CD8-positive, alpha-beta memory T cell (primary cell): Measurements from ENCODE around the gene DAB1. TPM values are rescaled to one million over a fixed set of nuclear protein-coding genes. Genes with fewer than 3 reads are reported as not detected.

Experiments used
- CTCF ChIA-PET: fragments of 350-600 bp; sonication (Branson Sonifier 250); formaldehyde crosslinking; loops from one replicate; lab custom pipeline; 2021; ENCODE audit warnings: antibody characterized with exemption; lab: Charles Lee
- POLR2A ChIA-PET: fragments of 350-600 bp; sonication (Branson Sonifier 250); formaldehyde crosslinking; loops from one replicate; lab custom pipeline; 2021; ENCODE audit warnings: antibody characterized with exemption; lab: Charles Lee
- DNase-seq, 5 donors: peaks; one replicate each; pipeline versions ENCODE4 v3.0.0 to v3.0.0-alpha.2; 2020 to 2022; ENCODE audit warnings: mixed read lengths in 1 of 5
- H3K27ac ChIP-seq: one replicate; pipeline ENCODE4 v1.7.0; 2013; ENCODE audit warnings: low read depth, mild to moderate bottlenecking, low read length, moderate library complexity
- H3K27me3 ChIP-seq: 2 replicates; pipeline ENCODE4 v1.7.0; 2013; ENCODE audit warnings: low read length, mild to moderate bottlenecking; ENCODE audit not compliant: insufficient read depth, poor library complexity, severe bottlenecking
- H3K36me3 ChIP-seq: 2 replicates; pipeline ENCODE4 v1.7.0; 2013; ENCODE audit warnings: mild to moderate bottlenecking, low read length, moderate library complexity; ENCODE audit not compliant: insufficient read depth
- H3K4me1 ChIP-seq: 2 replicates; pipeline ENCODE4 v1.7.0; 2013; ENCODE audit warnings: mild to moderate bottlenecking, low read length, moderate library complexity; ENCODE audit not compliant: insufficient read depth
- H3K4me3 ChIP-seq: 2 replicates; pipeline ENCODE4 v1.7.0; 2013; ENCODE audit warnings: mild to moderate bottlenecking, low read length
- H3K9me3 ChIP-seq: 2 replicates; pipeline ENCODE4 v1.7.0; 2013; ENCODE audit warnings: mild to moderate bottlenecking, low read length
- H3K27ac Mint-ChIP-seq, 8 donors: one replicate each; pipeline ENCODE4 v1.8.0; 2020 to 2021; ENCODE audit warnings: mixed read lengths in 8 of 8, mild to moderate bottlenecking in 6 of 8, inconsistent platforms in 3 of 8, moderate library complexity in 3 of 8
- H3K27me3 Mint-ChIP-seq, 2 donors: one replicate each; pipeline ENCODE4 v1.8.0; 2020 to 2021; ENCODE audit warnings: mixed read lengths in 2 of 2, mild to moderate bottlenecking in 1 of 2, moderate library complexity in 1 of 2
- H3K36me3 Mint-ChIP-seq, 3 donors: one replicate each; pipeline ENCODE4 v1.8.0; 2020 to 2021; ENCODE audit warnings: mixed read lengths in 3 of 3, inconsistent platforms in 1 of 3, mild to moderate bottlenecking in 1 of 3
- H3K4me1 Mint-ChIP-seq, 3 donors: one replicate each; pipeline ENCODE4 v1.8.0; 2020 to 2021; ENCODE audit warnings: mixed read lengths in 3 of 3, inconsistent platforms in 1 of 3, mild to moderate bottlenecking in 1 of 3
- H3K4me3 Mint-ChIP-seq, 7 donors: one replicate each; pipeline ENCODE4 v1.8.0; 2020 to 2021; ENCODE audit warnings: mixed read lengths in 7 of 7, mild to moderate bottlenecking in 6 of 7, moderate library complexity in 4 of 7, inconsistent platforms in 2 of 7
- H3K9me3 Mint-ChIP-seq, 5 donors: one replicate each; pipeline ENCODE4 v1.8.0; 2020 to 2022; ENCODE audit warnings: mixed read lengths in 5 of 5, mild to moderate bottlenecking in 3 of 5, moderate library complexity in 2 of 5, inconsistent platforms in 1 of 5
- polyA plus RNA-seq: library from polyadenylated mRNA; unstranded; fragments of 300-500 nt; fragmentation: Illumina TruSeq; gene quantifications from one replicate; pipeline ENCODE4 v1.2.3, GENCODE V29; 2021
- total RNA-seq, 2 experiments: library from RNA; stranded (reverse); gene quantifications; one replicate each; pipeline ENCODE4 v1.2.3, GENCODE V29; 2021

DAB1 gene
- total and polyA plus RNA-seq, 3 experiments from 2014 or later = 0.09 to 1.7 TPM; not detected in 1

DNA sequence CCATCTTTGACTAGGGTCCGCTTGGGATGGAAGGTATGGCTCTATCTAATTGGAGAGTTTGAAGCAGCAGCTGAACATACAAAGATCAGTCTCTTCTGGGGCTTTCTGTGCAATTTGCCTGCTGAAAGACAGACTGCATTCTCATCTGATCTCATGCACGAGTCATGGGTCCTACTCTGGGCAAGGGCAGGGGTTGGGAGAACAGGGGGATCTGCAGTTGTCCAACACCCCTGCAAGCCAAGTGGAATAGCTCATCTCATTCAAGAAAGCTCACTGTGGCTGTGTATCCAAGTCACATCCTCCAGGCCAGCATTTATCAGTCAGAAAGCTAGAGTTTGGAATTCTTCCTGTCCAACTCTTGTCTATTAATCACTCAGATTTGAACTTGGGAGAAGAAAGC is 280.9 kb downstream of the DAB1 start:
- Mint-ChIP-seq H3K4me3 (no peak overlapping the region), H3K27me3 (peaks cover 0 to 2% of the 10 kb centered on the region in 2 donors), H3K9me3 (no peaks in the 10 kb centered on the region), H3K4me1 (no peaks in the 10 kb centered on the region), H3K27ac (peak overlapping the region in 1 of 8 donors; percentile 57), H3K36me3 (peaks cover 0 to 5% (median 0%) of the 10 kb centered on the region in 3 donors)
- ChIA-PET CTCF (no interaction called here), POLR2A (no interaction called here)
- no peak overlapping the region for H3K4me3 ChIP-seq
- H3K27ac ChIP-seq = no peak overlapping the region
- no peaks in the 10 kb centered on the region for H3K27me3 ChIP-seq
- DNase-seq = no peak
- no peaks in the 10 kb centered on the region for H3K4me1 ChIP-seq
- no peaks in the 10 kb centered on the region for H3K36me3 ChIP-seq
- no peaks in the 10 kb centered on the region for H3K9me3 ChIP-seq

DNA sequence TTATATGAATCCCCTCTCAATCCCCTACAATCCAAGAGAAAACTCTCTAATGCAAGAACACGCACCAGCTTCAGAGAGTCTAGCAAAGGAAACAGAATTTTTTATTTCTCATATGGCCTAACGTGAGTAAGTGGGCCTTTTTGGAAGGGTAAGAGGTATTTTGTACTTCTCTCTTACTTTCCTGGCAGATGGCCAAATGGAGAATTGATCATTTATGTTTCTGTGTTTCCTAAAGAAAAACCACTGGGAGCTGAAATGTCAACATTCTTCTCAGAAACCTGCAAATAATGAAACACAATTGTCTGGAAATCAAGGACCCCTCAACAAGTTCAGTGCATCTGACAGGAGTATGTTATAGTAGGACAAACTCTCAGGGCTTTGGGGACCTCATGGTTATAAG is 281.7 kb downstream of the DAB1 start:
- peaks cover 0 to 2% of the 10 kb centered on the region in 2 donors for H3K27me3 Mint-ChIP-seq
- Histone ChIP-seq H3K27ac (no peak overlapping the region), H3K27me3 (no peaks in the 10 kb centered on the region), H3K4me1 (no peaks in the 10 kb centered on the region), H3K9me3 (no peaks in the 10 kb centered on the region), H3K4me3 (no peak overlapping the region), H3K36me3 (no peaks in the 10 kb centered on the region)
- no peak overlapping the region for H3K4me3 Mint-ChIP-seq
- no peak overlapping the region for H3K27ac Mint-ChIP-seq
- DNase-seq = no peak
- H3K9me3 Mint-ChIP-seq = no peaks in the 10 kb centered on the region
- no peaks in the 10 kb centered on the region for H3K4me1 Mint-ChIP-seq
- H3K36me3 Mint-ChIP-seq = peaks cover 0 to 5% (median 0%) of the 10 kb centered on the region in 3 donors
- POLR2A ChIA-PET = no interaction called here
- CTCF ChIA-PET = no interaction called here

DNA sequence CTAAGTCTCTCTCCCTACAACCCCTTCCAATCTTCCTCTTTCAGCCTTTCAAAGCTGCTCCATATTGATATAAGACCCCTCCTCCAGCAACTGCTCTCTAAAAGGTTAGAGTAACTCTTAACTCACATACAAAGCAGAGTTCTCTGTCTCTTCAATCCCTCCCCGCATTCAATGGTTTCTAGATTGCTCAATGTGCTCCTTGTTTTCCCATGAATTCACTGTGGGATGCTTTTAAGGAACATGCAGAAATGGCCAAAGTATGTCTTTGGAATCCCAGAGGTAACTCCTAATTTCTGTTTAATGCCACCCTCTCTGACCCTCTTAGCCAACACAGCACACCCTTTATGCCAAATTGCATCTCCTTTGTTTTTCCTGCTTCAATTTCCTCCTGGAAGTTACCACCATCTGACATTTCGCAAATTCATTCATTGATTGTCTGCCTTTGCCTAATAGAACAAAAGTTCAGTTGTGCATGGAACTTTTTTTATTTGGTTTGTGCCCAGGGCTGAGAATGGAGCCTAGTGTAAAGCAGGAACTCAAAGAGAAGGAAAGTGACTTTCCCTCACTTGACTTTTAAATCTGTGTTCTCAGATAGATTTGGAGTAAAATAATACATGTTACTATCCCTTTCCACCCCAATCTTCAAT is 285.3 kb downstream of the DAB1 start:
- Mint-ChIP-seq H3K4me3 (no peak overlapping the region), H3K9me3 (no peaks in the 10 kb centered on the region), H3K4me1 (no peaks in the 10 kb centered on the region), H3K27ac (no peak overlapping the region), H3K27me3 (peaks cover 0 to 2% of the 10 kb centered on the region in 2 donors), H3K36me3 (peaks cover 0 to 5% (median 0%) of the 10 kb centered on the region in 3 donors)
- H3K4me1 ChIP-seq = no peaks in the 10 kb centered on the region
- ChIA-PET POLR2A (no interaction called here), CTCF (no interaction called here)
- no peak overlapping the region for H3K27ac ChIP-seq
- H3K36me3 ChIP-seq = no peaks in the 10 kb centered on the region
- H3K27me3 ChIP-seq = no peaks in the 10 kb centered on the region
- H3K9me3 ChIP-seq = no peaks in the 10 kb centered on the region
- no peak overlapping the region for H3K4me3 ChIP-seq
- no peak for DNase-seq

DNA sequence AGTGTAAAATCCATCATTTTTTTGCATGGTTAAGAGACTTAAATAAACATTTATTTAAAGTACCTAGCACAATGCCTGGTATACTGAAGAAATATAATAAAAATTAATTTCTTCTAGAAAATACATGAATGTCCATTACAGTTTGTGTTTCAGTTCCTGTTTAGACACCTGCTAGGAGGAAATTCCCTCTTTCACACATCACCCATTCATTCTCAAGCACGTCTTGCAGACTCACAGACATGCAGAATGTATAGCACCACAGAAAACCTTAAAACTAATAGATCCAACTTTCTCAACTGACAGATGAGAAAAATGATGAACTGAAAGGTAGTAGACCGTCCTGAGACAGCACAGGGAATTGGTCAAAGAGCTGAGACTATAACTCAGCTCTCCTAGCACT is 285.9 kb downstream of the DAB1 start:
- ChIA-PET CTCF (no interaction called here), POLR2A (no interaction called here)
- no peaks in the 10 kb centered on the region for H3K4me1 ChIP-seq
- no peak overlapping the region for H3K27ac ChIP-seq
- no peaks in the 10 kb centered on the region for H3K27me3 ChIP-seq
- H3K4me3 ChIP-seq = no peak overlapping the region
- Mint-ChIP-seq H3K4me3 (no peak overlapping the region), H3K27ac (no peak overlapping the region), H3K36me3 (peaks cover 0 to 5% (median 0%) of the 10 kb centered on the region in 3 donors), H3K27me3 (peaks cover 0 to 2% of the 10 kb centered on the region in 2 donors), H3K9me3 (no peaks in the 10 kb centered on the region), H3K4me1 (no peaks in the 10 kb centered on the region)
- H3K36me3 ChIP-seq = no peaks in the 10 kb centered on the region
- no peak for DNase-seq
- no peaks in the 10 kb centered on the region for H3K9me3 ChIP-seq

DNA sequence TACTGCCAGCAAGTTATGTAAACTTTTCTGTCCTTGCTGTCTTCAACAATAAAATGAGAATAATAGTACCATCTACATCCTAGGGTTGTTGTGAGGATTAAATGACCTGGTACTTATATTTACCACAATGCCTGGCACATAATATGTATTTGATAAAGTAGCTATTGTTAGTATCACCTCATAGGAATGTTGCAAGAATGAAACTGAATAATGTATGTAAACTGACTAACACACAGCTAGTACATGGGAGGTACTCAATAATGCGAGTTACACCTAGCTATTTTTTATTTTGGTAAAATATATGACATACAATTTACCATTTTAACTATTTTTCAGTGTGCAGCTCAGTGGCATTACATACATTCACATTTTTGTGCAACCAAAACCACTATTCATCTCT is 289.1 kb downstream of the DAB1 start:
- POLR2A ChIA-PET = no interaction called here

DNA sequence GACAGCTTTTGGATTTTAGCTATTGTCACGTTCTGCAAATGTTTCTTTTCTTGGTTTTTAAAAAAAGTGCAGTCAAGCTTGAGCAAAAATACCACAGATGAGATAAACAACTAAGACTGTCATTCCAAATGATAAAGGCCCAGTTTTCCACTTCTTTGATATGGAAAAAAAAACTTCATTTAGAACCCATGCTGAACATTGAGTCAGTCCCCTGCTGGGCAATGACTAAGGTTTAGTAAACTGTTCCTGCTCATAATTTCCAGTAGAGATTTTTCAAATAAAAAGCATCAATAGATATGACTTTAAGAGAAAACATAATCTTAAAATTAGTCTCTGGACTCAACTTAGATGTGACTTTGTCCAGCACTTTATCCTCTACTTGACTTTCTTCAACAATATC is 290.2 kb downstream of the DAB1 start:
- ChIA-PET POLR2A (no interaction called here), CTCF (no interaction called here)
- H3K4me3 ChIP-seq = no peak overlapping the region
- no peak overlapping the region for H3K27ac ChIP-seq
- Mint-ChIP-seq H3K27me3 (peaks cover 0 to 2% of the 10 kb centered on the region in 2 donors), H3K9me3 (no peaks in the 10 kb centered on the region), H3K36me3 (peaks cover 0 to 4% (median 0%) of the 10 kb centered on the region in 3 donors), H3K4me1 (no peaks in the 10 kb centered on the region), H3K27ac (no peak overlapping the region), H3K4me3 (no peak overlapping the region)
- no peaks in the 10 kb centered on the region for H3K36me3 ChIP-seq
- no peaks in the 10 kb centered on the region for H3K4me1 ChIP-seq
- H3K9me3 ChIP-seq = no peaks in the 10 kb centered on the region
- DNase-seq = no peak
- no peaks in the 10 kb centered on the region for H3K27me3 ChIP-seq

More for the DNA sequence above, 289.1 kb downstream of the DAB1 start:
- H3K4me3 Mint-ChIP-seq = no peak overlapping the region
- no peaks in the 10 kb centered on the region for H3K4me1 Mint-ChIP-seq
- H3K36me3 Mint-ChIP-seq = peaks cover 0 to 5% (median 0%) of the 10 kb centered on the region in 3 donors
- H3K27me3 ChIP-seq = no peaks in the 10 kb centered on the region
- H3K36me3 ChIP-seq = no peaks in the 10 kb centered on the region
- no peak overlapping the region for H3K27ac Mint-ChIP-seq
- no peak for DNase-seq
- H3K27ac ChIP-seq = no peak overlapping the region
- peaks cover 0 to 2% of the 10 kb centered on the region in 2 donors for H3K27me3 Mint-ChIP-seq
- H3K4me3 ChIP-seq = no peak overlapping the region
- H3K9me3 ChIP-seq = no peaks in the 10 kb centered on the region
- H3K4me1 ChIP-seq = no peaks in the 10 kb centered on the region
- CTCF ChIA-PET = no interaction called here
- H3K9me3 Mint-ChIP-seq = no peaks in the 10 kb centered on the region

DNA sequence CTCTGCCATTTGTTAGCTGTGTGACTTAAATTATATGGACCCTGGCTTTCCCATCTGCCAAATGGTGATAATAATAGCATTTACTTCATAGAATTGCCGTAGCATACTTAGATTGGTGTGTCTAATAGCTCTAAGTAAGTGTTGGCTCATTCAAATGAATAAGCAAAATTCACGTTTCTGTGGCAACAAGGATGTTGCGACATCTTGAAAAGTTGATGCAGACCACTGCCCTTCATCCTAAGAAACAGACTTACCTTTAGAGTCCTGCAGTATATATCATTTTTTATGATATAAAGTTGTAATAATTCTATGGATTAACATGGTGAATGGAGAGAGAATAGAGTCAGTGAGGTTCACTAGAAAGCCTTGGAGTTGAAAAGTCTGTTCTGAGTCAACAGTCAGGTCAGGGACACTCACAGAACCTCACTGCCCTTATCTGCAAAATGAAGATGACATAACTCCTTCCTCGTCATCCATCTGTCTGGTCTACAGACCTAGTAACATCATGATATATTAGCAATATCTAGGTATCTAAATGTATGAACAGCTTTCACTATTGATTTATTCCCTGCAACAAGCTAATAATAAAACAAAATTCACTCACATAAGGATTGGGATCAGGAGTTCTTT is 290.8 kb downstream of the DAB1 start:
- DNase-seq = no peak
- no peaks in the 10 kb centered on the region for H3K27me3 ChIP-seq
- ChIA-PET CTCF (no interaction called here), POLR2A (no interaction called here)
- H3K27ac Mint-ChIP-seq = no peak overlapping the region
- no peak overlapping the region for H3K4me3 Mint-ChIP-seq
- H3K4me3 ChIP-seq = no peak overlapping the region
- H3K27me3 Mint-ChIP-seq = no peaks in the 10 kb centered on the region
- no peaks in the 10 kb centered on the region for H3K36me3 Mint-ChIP-seq
- no peaks in the 10 kb centered on the region for H3K36me3 ChIP-seq
- H3K27ac ChIP-seq = no peak overlapping the region
- no peaks in the 10 kb centered on the region for H3K4me1 Mint-ChIP-seq
- H3K9me3 Mint-ChIP-seq = no peaks in the 10 kb centered on the region
- no peaks in the 10 kb centered on the region for H3K9me3 ChIP-seq
- H3K4me1 ChIP-seq = no peaks in the 10 kb centered on the region

DNA sequence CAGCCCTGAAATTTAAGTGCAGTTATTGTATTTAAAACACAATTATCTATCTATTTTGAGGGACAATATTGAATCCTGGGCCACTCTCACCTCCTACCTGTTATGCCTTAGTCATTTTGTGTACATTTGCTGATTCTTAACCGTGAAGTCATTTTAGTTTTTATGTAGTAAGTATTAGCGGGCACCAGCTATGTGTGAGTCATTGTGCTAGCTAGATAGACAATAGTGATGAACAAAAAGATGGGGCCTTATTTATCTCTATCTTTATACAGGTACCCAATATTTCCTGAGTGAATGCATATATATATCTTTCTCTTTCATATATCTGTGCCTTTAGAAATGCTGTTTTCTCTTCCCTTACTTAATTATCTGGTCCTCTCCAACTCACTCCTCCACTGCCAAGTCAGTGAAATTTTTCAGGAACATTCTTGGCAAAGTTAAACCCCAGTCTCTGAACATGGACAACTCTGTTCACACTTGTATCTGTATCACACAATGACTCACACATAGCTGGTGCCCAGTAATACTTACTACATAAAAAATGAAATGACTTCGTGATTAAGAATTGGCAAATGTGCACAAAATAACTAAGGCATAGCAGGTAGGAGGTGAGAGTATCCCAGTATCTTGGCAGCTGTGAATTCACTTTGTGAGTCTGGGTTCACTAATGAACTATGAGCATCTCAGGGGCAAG is 292.0 kb downstream of the DAB1 start:
- no peaks in the 10 kb centered on the region for H3K9me3 Mint-ChIP-seq
- no peaks in the 10 kb centered on the region for H3K4me1 Mint-ChIP-seq
- POLR2A ChIA-PET = no interaction called here

More for the DNA sequence above, 292.0 kb downstream of the DAB1 start:
- no peaks in the 10 kb centered on the region for H3K9me3 ChIP-seq
- H3K4me1 ChIP-seq = no peaks in the 10 kb centered on the region
- H3K27ac ChIP-seq = no peak overlapping the region
- no peaks in the 10 kb centered on the region for H3K36me3 ChIP-seq
- no peaks in the 10 kb centered on the region for H3K36me3 Mint-ChIP-seq
- H3K27me3 ChIP-seq = no peaks in the 10 kb centered on the region
- H3K4me3 ChIP-seq = no peak overlapping the region
- DNase-seq = no peak
- CTCF ChIA-PET = no interaction called here
- no peak overlapping the region for H3K27ac Mint-ChIP-seq
- H3K27me3 Mint-ChIP-seq = no peaks in the 10 kb centered on the region
- H3K4me3 Mint-ChIP-seq = no peak overlapping the region
